Keratinocyte (primary cell): ENCODE results near the gene TMEM267.
"Not testable (repeated sequence)": the region's sequence is repeated elsewhere in the genome, so short reads cannot be mapped to it uniquely, and the experiment has no call there.

Experiments
- CTCF ChIP-seq, 3 experiments: IDR thresholded peaks in 1 of 3; conservative IDR thresholded peaks in 1 of 3; optimal IDR thresholded peaks in 1 of 3; 2 replicates in 2 of 3; 3 replicates in 1 of 3; pipeline versions ENCODE3 to v1.5.1; 2011; ENCODE audit warnings: low read length in 3 of 3, mild to moderate bottlenecking in 3 of 3, moderate library complexity in 2 of 3, control low read depth in 1 of 3, inconsistent platforms in 1 of 3; ENCODE audit not compliant: insufficient read depth in 2 of 3; ENCODE audit errors: extremely low read depth in 1 of 3
- EZH2 ChIP-seq: IDR thresholded peaks from one replicate; pipeline ENCODE4 v1.6.1; 2012; ENCODE audit warnings: inconsistent platforms, mild to moderate bottlenecking, low read length, moderate library complexity

GRCh38 chr5:43423086-43423485 lies 60.6 kb downstream of the TMEM267 start:
- not testable (repeated sequence) for TF ChIP-seq CTCF (optimal IDR thresholded peaks at IDR 0.05 in 1 of 3, IDR thresholded peaks at IDR 0.05 in 1 of 3, conservative IDR thresholded peaks at IDR 0.05 in 1 of 3; ENCODE audit: extremely low read depth in 1 of 3, insufficient read depth in 2 of 3, low read length in 3 of 3); EZH2
